A549 (cell line): Measurements from ENCODE around the gene PTPRG. TPM values are rescaled to one million over a fixed set of nuclear protein-coding genes. Genes with fewer than 3 reads are reported as not detected.

Experiments
- ATAC-seq, 2 experiments: fragments of 200-7000 bp in 1 of 2; fragments of >200 bp in 1 of 2; cut with Nextera tagmentation in 1 of 2; cut with Tn5 transposase in 1 of 2; 3 replicates each; pipeline versions ENCODE4 v1.8.0 to v1.9.1; 2018 to 2020; ENCODE audit warnings: mild to moderate bottlenecking in 1 of 2, moderate library complexity in 1 of 2
- CTCF ChIA-PET: fragments of 300-600 bp; sonication (Branson Sonifier 250); formaldehyde crosslinking; extraction: SDS; loops from one replicate; lab custom pipeline; 2021; ENCODE audit warnings: antibody characterized with exemption, inconsistent platforms; lab: Yijun Ruan, JAX
- POLR2A ChIA-PET: fragments of 350-600 bp; formaldehyde crosslinking; extraction: SDS; loops from one replicate; lab custom pipeline; 2021; ENCODE audit warnings: antibody characterized with exemption, inconsistent platforms; lab: Yijun Ruan, JAX
- DNase-seq, 2 experiments: peaks; one replicate each; pipeline versions ENCODE4 v3.0.0 to v3.0.0-alpha.2; 2011 to 2016; ENCODE audit warnings: low read depth in 1 of 2, low spot score in 1 of 2
- FAIRE-seq: peaks from 2 replicates; lab custom pipeline; 2011; peaks lifted over from hg19 to GRCh38; lab: Jason Lieb, UNC
- H3K27ac ChIP-seq, 2 experiments: fragments of >200 bp; sonication (Bioruptor Twin); formaldehyde crosslinking; 3 replicates each; pipeline ENCODE4 v1.5.1; 2016 to 2017
- H3K4me1 ChIP-seq: fragments of >200 bp; sonication (Bioruptor Twin); formaldehyde crosslinking; 3 replicates; pipeline ENCODE4 v1.6.1; 2016
- H3K4me2 ChIP-seq: fragments of >200 bp; sonication (Bioruptor Twin); formaldehyde crosslinking; 3 replicates; pipeline ENCODE4 v1.6.1; 2016
- H3K4me3 ChIP-seq: fragments of >200 bp; sonication (Bioruptor Twin); formaldehyde crosslinking; 3 replicates; pipeline ENCODE4 v1.5.1; 2016
- H3K9me3 ChIP-seq: fragments of >200 bp; sonication (Bioruptor Twin); formaldehyde crosslinking; 3 replicates; pipeline ENCODE4 v1.6.1; 2016
- BCL3 ChIP-seq: fragments of >200 bp; sonication (Bioruptor Twin); formaldehyde crosslinking; IDR thresholded peaks from 3 replicates; pipeline ENCODE4 v1.6.1; 2016
- EHF ChIP-seq: fragments of 250-450 bp; sonication (Bioruptor Pico); IDR thresholded peaks from 2 replicates; pipeline ENCODE4 v1.5.0; 2020; ENCODE audit warnings: mild to moderate bottlenecking
- EP300 ChIP-seq, 2 experiments: fragments of >200 bp; sonication (Bioruptor Twin); formaldehyde crosslinking; IDR thresholded peaks; 2 replicates in 1 of 2; 3 replicates in 1 of 2; pipeline ENCODE4 v1.6.1; 2016 to 2017
- ESRRA ChIP-seq: fragments of 150-350 bp; IDR thresholded peaks from 2 replicates; pipeline ENCODE4 v1.6.1; 2014; ENCODE audit warnings: mild to moderate bottlenecking, low read length, borderline replicate concordance
- FOSB ChIP-seq: fragments of 250-450 bp; sonication (Bioruptor Pico); IDR thresholded peaks from 2 replicates; pipeline ENCODE4 v1.5.0; 2020; ENCODE audit warnings: mild to moderate bottlenecking, moderate library complexity
- GATA3 ChIP-seq: IDR thresholded peaks from 2 replicates; pipeline ENCODE4 v1.6.1; 2012; ENCODE audit warnings: borderline replicate concordance
- HDAC2 ChIP-seq: fragments of 200-600 bp; sonication (generic); IDR thresholded peaks from 2 replicates; pipeline ENCODE4 v1.6.1; 2016
- HEYL ChIP-seq: fragments of 250-450 bp; sonication (Bioruptor Pico); IDR thresholded peaks from 2 replicates; pipeline ENCODE4 v1.8.0; 2021; ENCODE audit warnings: mild to moderate bottlenecking, moderate library complexity
- KDM5A ChIP-seq: fragments of 200-600 bp; sonication (generic); IDR thresholded peaks from 2 replicates; pipeline ENCODE4 v1.6.1; 2016; ENCODE audit warnings: antibody characterized with exemption, mild to moderate bottlenecking
- MAFK ChIP-seq: fragments of 450-650 bp; IDR thresholded peaks from 2 replicates; pipeline ENCODE4 v1.6.1; 2014; ENCODE audit not compliant: partially characterized antibody
- NFE2L2 ChIP-seq: fragments of 150-350 bp; conservative IDR thresholded peaks from 2 replicates; pipeline ENCODE4 v1.6.1; 2014; ENCODE audit warnings: low read length
- NPAS2 ChIP-seq: fragments of 250-450 bp; sonication (Bioruptor Pico); IDR thresholded peaks from 2 replicates; pipeline ENCODE4 v1.8.0; 2022; ENCODE audit warnings: mild to moderate bottlenecking, moderate library complexity, borderline replicate concordance
- NR3C1 ChIP-seq: fragments of >200 bp; sonication (Bioruptor Twin); formaldehyde crosslinking; IDR thresholded peaks from 3 replicates; pipeline ENCODE4 v1.6.1; 2017
- PHF8 ChIP-seq: fragments of 200-600 bp; sonication (generic); IDR thresholded peaks from 2 replicates; pipeline ENCODE4 v1.6.1; 2016; ENCODE audit warnings: low read depth, mild to moderate bottlenecking, antibody characterized with exemption, moderate library complexity, borderline replicate concordance
- RAD21 ChIP-seq, 2 experiments: fragments of >200 bp in 1 of 2; sonication (Bioruptor Twin) in 1 of 2; formaldehyde crosslinking in 1 of 2; IDR thresholded peaks in 1 of 2; conservative IDR thresholded peaks in 1 of 2; 2 replicates in 1 of 2; 3 replicates in 1 of 2; pipeline ENCODE4 v1.6.1; 2012 to 2018; ENCODE audit warnings: inconsistent platforms in 1 of 2
- RCOR1 ChIP-seq: fragments of 150-350 bp; IDR thresholded peaks from 2 replicates; pipeline ENCODE4 v1.6.1; 2014; ENCODE audit warnings: antibody characterized with exemption, low read length, low read depth
- RNF2 ChIP-seq: fragments of 200-600 bp; sonication (generic); IDR thresholded peaks from 2 replicates; pipeline ENCODE4 v1.6.1; 2016; ENCODE audit warnings: low read depth, mild to moderate bottlenecking, antibody characterized with exemption, moderate library complexity, borderline replicate concordance
- SREBF2 ChIP-seq: fragments of 450-650 bp; IDR thresholded peaks from 2 replicates; pipeline ENCODE4 v1.6.1; 2014; ENCODE audit warnings: mild to moderate bottlenecking, moderate library complexity
- TP53 ChIP-seq: fragments of 250-450 bp; sonication (Bioruptor Pico); IDR thresholded peaks from 2 replicates; pipeline ENCODE4 v1.5.0; 2021; ENCODE audit warnings: mild to moderate bottlenecking, moderate library complexity
- ZSCAN20 ChIP-seq: fragments of 250-450 bp; sonication (Bioruptor Pico); IDR thresholded peaks from 2 replicates; pipeline ENCODE4 v1.8.0; 2022; ENCODE audit warnings: mild to moderate bottlenecking, moderate library complexity
- WGBS: methylation state at CpG from one replicate; pipeline ENCODE4 v1.1.6; 2017; ENCODE audit errors: missing lambda C conversion rate; 5-methylcytosine and 5-hydroxymethylcytosine counted together
- polyA plus RNA-seq, 4 experiments: library from polyadenylated mRNA; depleted of rRNA in 3 of 4; stranded (reverse); fragments of >200 nt; fragmentation: RNase III in 1 of 4; extraction: RNeasy Plus Mini Kit Qiagen cat#74134 plus additional on column Dnase treatment in 1 of 4; gene quantifications; 2 replicates in 3 of 4; 3 replicates in 1 of 4; pipeline ENCODE4 v1.2.3, GENCODE V29; 2011 to 2017

PTPRG gene
- polyA plus RNA-seq, 2 of the 4 experiments (the other 2 are of a cell fraction): 4.5 to 4.8 TPM

- DNase-seq (no peak), FAIRE-seq (no peak), ATAC-seq (no peak)
- 33% methylated on average over 6 of the region's 6 CpGs for WGBS
- H3K9me3 ChIP-seq: no peaks in the 10 kb centered on the region
- no peak overlapping the region for H3K4me3 ChIP-seq
- POLR2A ChIA-PET: no interaction called here
- no peaks in the 10 kb centered on the region for H3K4me1 ChIP-seq
- TF ChIP-seq FOSB (CRISPR knock-in tag) (no peak), RCOR1 (no peak)
- no peak overlapping the region for H3K27ac ChIP-seq
- no peak overlapping the region for H3K4me2 ChIP-seq
- CTCF ChIA-PET: no interaction called here
These were observed 234.8 kb downstream of the PTPRG start for GRCh38 chr3:61796088-61796680.

DNA sequence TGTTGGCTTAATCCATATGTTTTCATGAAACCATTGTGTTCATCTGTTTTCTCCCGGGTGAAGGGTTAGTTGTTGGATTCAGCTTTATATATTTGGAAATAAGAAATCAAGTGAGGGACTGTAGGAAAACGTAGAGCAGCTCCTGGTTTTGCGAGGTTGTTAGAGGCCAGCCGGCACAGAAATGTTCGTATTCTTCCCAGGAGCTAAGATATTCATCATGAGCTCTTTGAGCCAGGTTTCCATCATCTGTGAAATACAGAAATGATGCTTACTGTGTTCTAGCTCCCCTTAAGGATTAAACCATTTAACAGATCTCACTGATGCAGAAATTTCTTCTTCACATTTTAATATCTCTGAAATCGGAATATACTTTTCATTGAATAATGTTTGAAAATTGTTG is 235.5 kb downstream of the PTPRG start:
- ChIA-PET CTCF (no interaction called here), POLR2A (no interaction called here)

DNA sequence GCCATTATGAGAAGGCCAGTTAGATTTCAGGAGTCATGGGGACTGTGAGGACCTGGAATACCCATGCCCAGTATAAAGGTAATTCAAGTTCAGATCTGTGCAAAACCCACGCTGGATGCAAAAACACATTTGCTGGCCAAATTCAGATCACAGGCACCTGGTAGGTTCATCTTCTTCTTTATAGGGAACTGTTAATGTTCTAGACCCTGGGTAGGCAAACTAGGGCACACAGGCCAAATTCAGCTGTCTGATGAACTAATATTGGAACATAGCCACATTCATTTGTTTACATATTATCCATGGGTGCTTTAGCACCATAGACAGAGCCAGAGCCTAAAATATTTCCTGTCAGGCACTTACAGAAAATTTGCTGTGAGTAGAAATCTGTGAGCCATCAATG is 241.4 kb downstream of the PTPRG start:
- 17% methylated on average over 1 of the region's 1 CpG for WGBS
- ChIA-PET POLR2A (no interaction called here), CTCF (no interaction called here)
- H3K27ac ChIP-seq: no peak overlapping the region
- no peak for TF ChIP-seq NPAS2
- TF ChIP-seq GATA3: no peak
- ATAC-seq (no peak), FAIRE-seq (no peak), DNase-seq (no peak)
- H3K4me3 ChIP-seq: no peak overlapping the region
- no peak overlapping the region for H3K4me2 ChIP-seq
- H3K9me3 ChIP-seq: no peaks in the 10 kb centered on the region
- no peaks in the 10 kb centered on the region for H3K4me1 ChIP-seq

More for the DNA sequence above, 235.5 kb downstream of the PTPRG start:
- H3K4me1 ChIP-seq: no peaks in the 10 kb centered on the region
- H3K27ac ChIP-seq: no peak overlapping the region
- ATAC-seq: no peak
- 65% methylated on average over 6 of the region's 6 CpGs for WGBS
- H3K4me3 ChIP-seq: no peak overlapping the region
- H3K9me3 ChIP-seq: no peaks in the 10 kb centered on the region
- DNase-seq: no peak
- H3K4me2 ChIP-seq: no peak overlapping the region
- TF ChIP-seq NR3C1 (no peak), SREBF2 (no peak), EP300 (IDR thresholded peaks at IDR 0.05) (no peak), RAD21 (conservative IDR thresholded peaks at IDR 0.05 in 1 of 2, IDR thresholded peaks at IDR 0.05 in 1 of 2) (no peak), ZSCAN20 (CRISPR knock-in tag) (no peak), BCL3 (no peak), RNF2 (no peak), PHF8 (no peak), ESRRA (no peak)
- FAIRE-seq: no peak

- CTCF ChIA-PET: no interaction called here
- no peaks in the 10 kb centered on the region for H3K9me3 ChIP-seq
- no peaks in the 10 kb centered on the region for H3K4me1 ChIP-seq
- TF ChIP-seq HDAC2 (no peak), RCOR1 (no peak), EHF (no peak), MAFK (no peak), KDM5A (no peak), NFE2L2 (no peak), SREBF2 (no peak), HEYL (CRISPR knock-in tag) (no peak)
- POLR2A ChIA-PET: no interaction called here
- 42% methylated on average over 1 of the region's 1 CpG for WGBS
- ATAC-seq (no peak), FAIRE-seq (no peak), DNase-seq (no peak)
- H3K27ac ChIP-seq: no peak overlapping the region
- no peak overlapping the region for H3K4me2 ChIP-seq
- no peak overlapping the region for H3K4me3 ChIP-seq
These were observed 242.6 kb downstream of the PTPRG start for GRCh38 chr3:61803983-61804382.

DNA sequence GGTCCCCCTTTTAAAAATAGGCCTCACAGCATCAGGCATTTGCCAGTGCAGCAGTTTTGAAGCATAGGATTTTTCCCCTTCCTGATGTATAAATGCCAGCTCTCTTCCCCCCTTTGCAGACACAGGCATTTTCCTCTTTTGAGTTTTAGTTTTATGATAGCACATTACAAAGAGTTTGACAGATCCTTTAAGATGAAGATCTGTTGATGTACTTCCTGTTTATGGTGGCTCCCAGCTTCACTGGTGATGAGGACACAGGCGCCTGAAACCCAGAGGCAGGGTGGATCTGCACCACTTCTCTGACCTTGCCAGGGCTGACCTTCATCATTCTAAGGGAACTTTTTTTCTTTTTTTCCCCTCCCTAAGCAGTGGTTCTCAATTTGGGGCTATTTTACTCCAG is 243.4 kb downstream of the PTPRG start:
- no peaks in the 10 kb centered on the region for H3K4me1 ChIP-seq
- no peak for ATAC-seq
- FAIRE-seq: no peak
- ChIA-PET CTCF (no interaction called here), POLR2A (no interaction called here)
- H3K4me2 ChIP-seq: no peak overlapping the region
- H3K4me3 ChIP-seq: no peak overlapping the region
- TF ChIP-seq TP53 (CRISPR knock-in tag): no peak
- no peak for TF ChIP-seq ESRRA
- WGBS: 60% methylated on average over 1 of the region's 1 CpG
- no peaks in the 10 kb centered on the region for H3K9me3 ChIP-seq
- H3K27ac ChIP-seq: no peak overlapping the region
- no peak for DNase-seq
